ENCODE measurements around the gene CLDN8. TPM values are rescaled to one million over a fixed set of nuclear protein-coding genes. Genes with fewer than 3 reads are reported as not detected.

The CLDN8 gene
- total and polyA plus RNA-seq, 9 of the 15 experiments (the other 6 are each of a cell fraction or from before 2014, with no cell fraction given) = not detected

- no peak for TF ChIP-seq ZNF696 (CRISPR knock-in tag; conservative IDR thresholded peaks at IDR 0.05)
- no peak for TF ChIP-seq MXI1 (IDR thresholded peaks at IDR 0.05; ENCODE audit: low read depth, low read length)
- TF ChIP-seq SNRNP70 (optimal IDR thresholded peaks at IDR 0.05; ENCODE audit: low read depth, low read length) = no peak
- no peak for TF ChIP-seq PCBP1 (IDR thresholded peaks at IDR 0.05; ENCODE audit: low read depth, low read length, poor library complexity, severe bottlenecking)
- no peak for TF ChIP-seq ZBTB2 (IDR thresholded peaks at IDR 0.05)
- no peak for TF ChIP-seq ARID3B (CRISPR knock-in tag; IDR thresholded peaks at IDR 0.05; ENCODE audit: borderline replicate concordance)
- no peak for TF ChIP-seq GTF3C2 (IDR thresholded peaks at IDR 0.05; ENCODE audit: borderline replicate concordance, extremely low read depth, insufficient read length)
- TF ChIP-seq ELF2 (CRISPR knock-in tag; IDR thresholded peaks at IDR 0.05) = no peak
- no peak for TF ChIP-seq FOXJ2 (tag; IDR thresholded peaks at IDR 0.05)
- TF ChIP-seq PKNOX1 (IDR thresholded peaks at IDR 0.05) = no peak
These were observed 27.8 kb upstream of the CLDN8 start (continued) for GRCh38 chr21:30243691-30244090.
